Lower leg skin (tissue), 4 donors: ENCODE results near the gene PPP1R12C. TPM values are rescaled to one million over a fixed set of nuclear protein-coding genes. Genes with fewer than 3 reads are reported as not detected.

Source experiments
- DNase-seq, 2 donors: peaks; one replicate each; pipeline ENCODE4 v3.0.0-alpha.2; 2019; ENCODE audit warnings: low spot score in 2 of 2
- H3K4me3 ChIP-seq: fragments of 200-600 bp; sonication (generic); 2 replicates; pipeline ENCODE4 v1.5.1; 2017; ENCODE audit warnings: mild to moderate bottlenecking, low read depth; ENCODE audit not compliant: poor library complexity, severe bottlenecking
- POLR2A ChIP-seq, 2 donors: fragments of 450-650 bp; IDR thresholded peaks; one replicate each; pipeline ENCODE4 v1.6.1; 2016 to 2017; ENCODE audit warnings: antibody characterized with exemption in 2 of 2, mild to moderate bottlenecking in 1 of 2, moderate library complexity in 1 of 2
- WGBS, 2 donors: methylation state at CpG; one replicate each; pipeline ENCODE4 v1.1.5; 2018; 5-methylcytosine and 5-hydroxymethylcytosine counted together
- intact Hi-C: fragments of 100-400 bp; cut with DNase I; formaldehyde crosslinking; loops from one replicate; pipeline ENCODE4 v1.15.0; 2023; ENCODE audit warnings: low total_unique reads
- total RNA-seq, 4 donors: library from RNA; depleted of rRNA; stranded (reverse); fragments of >200 nt; gene quantifications; one replicate each; pipeline ENCODE4 v1.1.0, GENCODE V29; 2016
- TF ChIP-seq, protein P1 (sequence below), 3 donors: fragments of 450-650 bp; IDR thresholded peaks; one replicate each; pipeline ENCODE4 v1.5.1; 2016; ENCODE audit warnings: antibody characterized with exemption in 3 of 3, mild to moderate bottlenecking in 3 of 3, moderate library complexity in 2 of 3

PPP1R12C gene
- 100 to 1,000 TPM in 1 of 4 donors, 10 to 100 TPM in 3; 55.5 to 103 (median 79.4) TPM for total RNA-seq

DNA sequence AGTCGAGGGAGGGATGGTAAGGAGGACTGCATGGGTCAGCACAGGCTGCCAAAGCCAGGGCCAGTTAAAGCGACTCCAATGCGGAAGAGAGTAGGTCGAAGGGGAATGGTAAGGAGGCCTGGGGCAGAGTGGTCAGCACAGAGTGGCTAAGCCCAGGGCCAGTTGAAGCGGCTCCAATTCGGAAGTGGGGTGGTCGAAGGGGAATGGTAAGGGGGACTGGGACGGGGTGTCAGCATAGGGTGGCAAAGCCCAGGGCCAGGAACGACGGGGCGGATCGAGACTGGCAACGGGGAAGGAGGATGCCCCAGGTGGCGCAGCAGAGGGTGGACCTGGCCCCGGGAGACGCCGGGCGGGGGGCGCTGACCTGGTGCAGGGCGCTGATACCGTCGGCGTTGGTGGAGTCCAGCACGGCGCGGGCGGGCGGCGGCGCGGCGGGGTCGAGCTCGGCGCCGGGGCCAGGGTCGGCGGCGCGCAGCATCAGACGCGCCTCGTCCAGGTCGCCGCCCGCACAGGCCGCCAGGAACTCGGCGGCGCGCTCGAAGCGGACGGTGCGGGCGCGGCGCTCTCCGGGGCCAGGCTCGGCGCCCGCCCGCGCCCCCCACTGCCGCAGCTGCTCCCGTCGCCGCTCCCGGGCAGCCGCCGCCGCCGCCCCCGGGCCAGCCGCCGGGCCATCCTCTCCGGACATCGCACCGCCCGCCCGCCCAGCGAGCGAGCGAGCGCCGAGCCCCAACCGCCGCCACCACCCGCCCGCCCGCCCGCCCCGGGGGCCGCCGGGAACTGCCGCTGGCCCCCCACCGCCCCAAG, at the start of gene PPP1R12C:
Gene PPP1R12C, minus strand, starts transcription at position 779 of the 804 bp plus-strand sequence. Its CDS starts 94 bp downstream, at position 685.
- DNase-seq = peak in 1 of 2 donors; percentile 89
- 0 to 1% methylated on average over 22 to 40 of the region's 97 CpGs for WGBS, 2 donors
- TF ChIP-seq, protein P1, sequence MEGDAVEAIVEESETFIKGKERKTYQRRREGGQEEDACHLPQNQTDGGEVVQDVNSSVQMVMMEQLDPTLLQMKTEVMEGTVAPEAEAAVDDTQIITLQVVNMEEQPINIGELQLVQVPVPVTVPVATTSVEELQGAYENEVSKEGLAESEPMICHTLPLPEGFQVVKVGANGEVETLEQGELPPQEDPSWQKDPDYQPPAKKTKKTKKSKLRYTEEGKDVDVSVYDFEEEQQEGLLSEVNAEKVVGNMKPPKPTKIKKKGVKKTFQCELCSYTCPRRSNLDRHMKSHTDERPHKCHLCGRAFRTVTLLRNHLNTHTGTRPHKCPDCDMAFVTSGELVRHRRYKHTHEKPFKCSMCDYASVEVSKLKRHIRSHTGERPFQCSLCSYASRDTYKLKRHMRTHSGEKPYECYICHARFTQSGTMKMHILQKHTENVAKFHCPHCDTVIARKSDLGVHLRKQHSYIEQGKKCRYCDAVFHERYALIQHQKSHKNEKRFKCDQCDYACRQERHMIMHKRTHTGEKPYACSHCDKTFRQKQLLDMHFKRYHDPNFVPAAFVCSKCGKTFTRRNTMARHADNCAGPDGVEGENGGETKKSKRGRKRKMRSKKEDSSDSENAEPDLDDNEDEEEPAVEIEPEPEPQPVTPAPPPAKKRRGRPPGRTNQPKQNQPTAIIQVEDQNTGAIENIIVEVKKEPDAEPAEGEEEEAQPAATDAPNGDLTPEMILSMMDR (IDR thresholded peaks at IDR 0.05) = no peak
- TF ChIP-seq POLR2A (IDR thresholded peaks at IDR 0.05) = no peak
- H3K4me3 ChIP-seq = peak within 1 kb of the TSS; percentile 81
- intact Hi-C loops = no loop called here

DNA sequence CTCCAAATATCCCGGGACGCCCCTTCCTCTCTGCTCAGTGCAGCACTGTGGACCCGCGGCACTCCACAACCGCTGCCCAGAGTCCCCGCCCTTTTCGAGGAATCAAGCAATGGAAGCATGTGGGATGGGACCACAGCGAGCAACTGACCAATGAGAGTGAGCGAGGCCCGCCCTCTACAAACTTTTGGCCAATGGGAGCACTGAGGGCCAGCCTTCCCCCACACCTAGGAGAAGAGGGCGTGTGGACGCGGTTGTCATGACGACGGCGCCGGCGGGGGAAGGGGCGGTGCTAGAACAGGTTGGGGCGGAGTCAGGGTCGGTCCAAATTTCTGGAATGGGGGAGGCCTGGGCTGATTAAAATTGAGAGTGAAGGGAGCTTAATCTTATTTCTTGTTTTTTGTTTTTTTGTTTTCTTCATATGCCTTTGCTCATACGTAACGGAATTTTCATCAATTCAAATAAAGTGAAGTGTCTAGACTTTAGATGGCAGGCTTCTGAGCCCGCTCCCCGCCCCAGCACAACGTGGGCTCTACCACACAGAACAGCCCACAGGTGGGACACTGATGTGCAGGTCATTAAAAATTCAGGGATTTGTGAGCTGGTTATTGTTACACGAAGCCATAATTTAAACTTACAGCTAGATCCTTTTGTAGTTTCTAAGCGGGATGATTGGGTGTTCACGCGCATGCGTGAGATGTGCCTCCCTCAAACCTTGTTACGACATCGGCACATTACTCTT, 49.3 kb upstream of the PPP1R12C start, which contains the start of gene DNAAF3:
Gene DNAAF3, minus strand, starts transcription at position 84 of the 739 bp plus-strand sequence. CDS start 200 bp downstream, outside the sequence.
- H3K4me3 ChIP-seq = no peak within 1 kb of the TSS
- TF ChIP-seq POLR2A (IDR thresholded peaks at IDR 0.05) = no peak
- TF ChIP-seq, protein P1 (IDR thresholded peaks at IDR 0.05) = no peak
- intact Hi-C loops = no loop called here
- 2% methylated on average over 33 of the region's 33 CpGs for WGBS, 2 donors
- peak; percentile 89 to 96 for DNase-seq

DNA sequence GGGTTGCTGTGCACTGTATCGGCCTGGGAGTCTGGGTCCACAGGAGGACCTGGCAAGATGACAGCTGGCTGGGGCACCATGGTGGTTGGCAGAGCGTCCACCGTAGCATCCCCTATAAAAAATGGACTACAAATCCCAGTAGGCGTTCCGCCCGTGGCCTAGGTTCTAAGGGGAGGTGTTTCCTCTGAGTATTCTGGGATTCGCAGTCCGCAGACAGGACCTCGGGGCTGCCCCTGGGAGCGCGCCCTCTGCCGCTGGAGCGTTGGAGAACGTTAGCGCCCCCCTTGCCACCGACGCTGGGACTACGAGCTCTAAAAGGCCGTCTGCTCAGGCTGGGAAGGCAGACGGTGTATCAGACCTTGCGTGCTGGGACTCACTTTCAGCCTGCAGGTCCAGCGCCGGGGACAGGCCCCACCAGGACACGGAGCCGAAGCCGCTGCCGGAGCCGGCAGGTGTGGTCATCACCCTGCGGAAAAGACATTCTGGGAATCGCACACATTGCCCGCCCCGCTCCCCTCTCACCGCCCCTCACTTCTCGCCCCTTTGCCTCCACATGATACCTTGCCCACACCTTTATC, 48.6 kb upstream of the PPP1R12C start:
- H3K4me3 ChIP-seq = no peak overlapping the region
- DNase-seq = no peak
- intact Hi-C loops = no loop called here
- TF ChIP-seq POLR2A (IDR thresholded peaks at IDR 0.05) = no peak
- TF ChIP-seq, protein P1 (IDR thresholded peaks at IDR 0.05) = no peak
- WGBS, 2 donors = 4% methylated on average over 19 to 34 of the region's 34 CpGs

DNA sequence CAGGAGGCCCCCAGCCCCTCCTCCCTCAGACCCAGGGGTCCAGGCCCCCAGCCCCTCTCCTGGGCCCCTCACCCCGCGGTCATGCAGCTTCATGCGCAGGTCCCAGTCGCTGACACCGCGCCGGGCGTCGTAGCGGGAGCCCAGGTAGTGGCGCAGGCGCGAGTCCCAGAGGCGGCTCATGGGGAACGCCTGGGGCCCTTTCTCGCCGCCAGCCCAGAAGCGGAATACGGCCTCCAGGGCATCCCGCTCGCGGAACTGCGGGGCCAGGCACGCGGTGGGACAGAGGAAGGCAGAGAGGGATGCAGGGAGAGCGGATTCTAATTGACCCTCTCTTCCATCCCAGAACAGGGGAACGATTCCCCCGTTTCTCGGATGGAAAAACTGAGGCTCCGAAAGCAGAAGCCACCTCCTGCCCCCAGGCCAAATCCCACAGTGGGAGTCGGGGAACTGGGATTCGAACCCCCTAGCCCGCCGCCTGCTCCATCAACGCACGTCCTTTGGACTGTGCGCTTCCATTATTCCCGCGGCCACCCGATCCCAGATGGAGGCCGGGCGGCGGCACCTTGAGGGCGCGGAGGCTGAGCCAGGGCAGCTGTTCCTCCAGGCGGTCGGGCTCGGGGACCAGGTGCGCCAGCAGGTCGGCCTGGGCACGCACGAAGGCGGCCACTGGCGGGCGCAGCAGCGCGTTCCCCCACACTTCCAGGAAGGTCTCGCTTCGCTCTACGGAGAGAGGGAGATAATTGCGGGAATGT, 44.3 kb upstream of the PPP1R12C start:
- WGBS, 2 donors = 37 to 50% methylated on average over 49 to 52 of the region's 61 CpGs

DNA sequence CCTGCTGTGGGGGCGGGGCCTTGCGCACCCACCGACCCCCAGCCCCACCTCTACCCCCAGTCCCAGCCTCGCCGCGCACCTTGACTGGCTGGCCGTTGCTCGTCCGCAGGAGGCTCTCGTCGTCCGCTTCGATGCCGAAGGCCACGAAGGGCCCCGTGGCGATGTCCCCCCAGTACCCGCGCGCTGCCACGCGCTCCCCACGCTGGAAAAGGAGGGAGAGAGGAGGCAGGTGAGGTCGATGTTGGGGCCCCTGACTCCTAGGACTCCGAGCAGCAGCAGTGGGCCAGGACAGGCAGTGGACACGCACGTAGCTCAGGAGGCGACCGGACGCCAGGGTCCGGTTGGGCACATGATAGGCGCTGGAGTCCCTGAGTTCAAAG, 43.5 kb upstream of the PPP1R12C start:
- DNase-seq = no peak
- intact Hi-C loops = no loop called here
- no peak for TF ChIP-seq POLR2A (IDR thresholded peaks at IDR 0.05)
- TF ChIP-seq, protein P1 (IDR thresholded peaks at IDR 0.05) = no peak
- WGBS, 2 donors = 12 to 20% methylated on average over 14 to 24 of the region's 32 CpGs
- H3K4me3 ChIP-seq = no peak overlapping the region

More for the DNA sequence above, 44.3 kb upstream of the PPP1R12C start:
- intact Hi-C loops = no loop called here
- DNase-seq = no peak
- no peak overlapping the region for H3K4me3 ChIP-seq
- TF ChIP-seq POLR2A (IDR thresholded peaks at IDR 0.05) = no peak
- TF ChIP-seq, protein P1 (IDR thresholded peaks at IDR 0.05) = no peak
